Measurements from ENCODE around the gene DMXL1. TPM values are rescaled to one million over a fixed set of nuclear protein-coding genes. Genes with fewer than 3 reads are reported as not detected.

Gene DMXL1
- total RNA-seq, 1 donor from 2014 or later, result 45.5 TPM

- H4K20me1 ChIP-seq (ENCODE audit: low read depth), result no peaks in the 10 kb centered on the region
- H3K36me3 Mint-ChIP-seq, result no peaks in the 10 kb centered on the region
- no peak overlapping the region for H3K4me3 Mint-ChIP-seq
- no peaks in the 10 kb centered on the region for H3F3A ChIP-seq (ENCODE audit: low read depth)
- H3K27ac ChIP-seq, result no peak overlapping the region
- H3K27me3 ChIP-seq, result no peaks in the 10 kb centered on the region
- H3K79me2 ChIP-seq (ENCODE audit: low read depth), result no peaks in the 10 kb centered on the region
- TF ChIP-seq CTCF (IDR thresholded peaks at IDR 0.05), result no peak
- TF ChIP-seq EZH2 (IDR thresholded peaks at IDR 0.05), result no peak
- TF ChIP-seq EZH2phosphoT487 (IDR thresholded peaks at IDR 0.05), result no peak
- no peaks in the 10 kb centered on the region for H3K9me3 Mint-ChIP-seq
- H3K4me1 Mint-ChIP-seq, result peaks cover 4% of the 10 kb centered on the region
- no peak overlapping the region for H3K4me3 ChIP-seq
- no peaks in the 10 kb centered on the region for H3K9me3 ChIP-seq (ENCODE audit: low read depth)
- peak overlapping the region; percentile 11 for H3K27ac Mint-ChIP-seq
- H3K9ac ChIP-seq, result no peak overlapping the region
- H3K4me1 ChIP-seq, result no peaks in the 10 kb centered on the region
- no peak for DNase-seq (ENCODE audit: low spot score)
- no peaks in the 10 kb centered on the region for H3K27me3 Mint-ChIP-seq (ENCODE audit: insufficient read depth, low read depth)
- no peaks in the 10 kb centered on the region for H3K36me3 ChIP-seq
- H2AFZ ChIP-seq (replicated peaks), result peak overlapping the region; percentile 18
- no peak overlapping the region for H3K4me2 ChIP-seq
Measured at GRCh38 chr5:119049824-119050449, 20.9 kb upstream of the DMXL1 start.

GRCh38 chr5:119054101-119054500, 16.8 kb upstream of the DMXL1 start:
- no peak overlapping the region for H3K27ac Mint-ChIP-seq
- H3K4me3 Mint-ChIP-seq, result no peak overlapping the region

GRCh38 chr5:119055294-119055693, 15.6 kb upstream of the DMXL1 start:
- Mint-ChIP-seq H3K36me3 (no peaks in the 10 kb centered on the region), H3K9me3 (no peaks in the 10 kb centered on the region), H3K27me3 (ENCODE audit: insufficient read depth, low read depth) (no peaks in the 10 kb centered on the region), H3K4me1 (no peaks in the 10 kb centered on the region), H3K27ac (no peak overlapping the region), H3K4me3 (no peak overlapping the region)
- Histone ChIP-seq H3K79me2 (ENCODE audit: low read depth) (no peaks in the 10 kb centered on the region), H3K9me3 (ENCODE audit: low read depth) (no peaks in the 10 kb centered on the region), H3K27me3 (no peaks in the 10 kb centered on the region), H3K9ac (no peak overlapping the region), H3K4me3 (no peak overlapping the region), H4K20me1 (ENCODE audit: low read depth) (no peaks in the 10 kb centered on the region), H3K36me3 (no peaks in the 10 kb centered on the region), H3K4me2 (no peak overlapping the region), H3K4me1 (no peaks in the 10 kb centered on the region), H3K27ac (no peak overlapping the region), H2AFZ (replicated peaks) (no peak overlapping the region), H3F3A (ENCODE audit: low read depth) (no peaks in the 10 kb centered on the region)
- DNase-seq (ENCODE audit: low spot score), result no peak
- no peak for TF ChIP-seq CTCF (IDR thresholded peaks at IDR 0.05)
- no peak for TF ChIP-seq EZH2 (IDR thresholded peaks at IDR 0.05)
- no peak for TF ChIP-seq EZH2phosphoT487 (IDR thresholded peaks at IDR 0.05)

More at GRCh38 chr5:119054101-119054500, 16.8 kb upstream of the DMXL1 start:
- no peaks in the 10 kb centered on the region for H4K20me1 ChIP-seq (ENCODE audit: low read depth)
- peaks cover 4% of the 10 kb centered on the region for H3K4me1 Mint-ChIP-seq
- no peak overlapping the region for H3K27ac ChIP-seq
- no peaks in the 10 kb centered on the region for H3K9me3 ChIP-seq (ENCODE audit: low read depth)
- H3K4me3 ChIP-seq, result no peak overlapping the region
- no peaks in the 10 kb centered on the region for H3K27me3 Mint-ChIP-seq (ENCODE audit: insufficient read depth, low read depth)
- H3K36me3 Mint-ChIP-seq, result no peaks in the 10 kb centered on the region
- no peak overlapping the region for H2AFZ ChIP-seq (replicated peaks)
- H3F3A ChIP-seq (ENCODE audit: low read depth), result no peaks in the 10 kb centered on the region
- TF ChIP-seq CTCF (IDR thresholded peaks at IDR 0.05) (no peak), EZH2phosphoT487 (IDR thresholded peaks at IDR 0.05) (no peak), EZH2 (IDR thresholded peaks at IDR 0.05) (no peak)
- no peaks in the 10 kb centered on the region for H3K27me3 ChIP-seq
- no peak overlapping the region for H3K4me2 ChIP-seq
- H3K4me1 ChIP-seq, result no peaks in the 10 kb centered on the region
- H3K36me3 ChIP-seq, result no peaks in the 10 kb centered on the region
- H3K9me3 Mint-ChIP-seq, result no peaks in the 10 kb centered on the region
- H3K9ac ChIP-seq, result no peak overlapping the region
- DNase-seq (ENCODE audit: low spot score), result no peak
- no peaks in the 10 kb centered on the region for H3K79me2 ChIP-seq (ENCODE audit: low read depth)
